ENCODE data around the gene CCDC186. TPM values are rescaled to one million over a fixed set of nuclear protein-coding genes. Genes with fewer than 3 reads are reported as not detected.

CCDC186 gene
- total and polyA plus RNA-seq, 2 of the 13 experiments (the other 11 are each of a cell fraction or from before 2014, with no cell fraction given) = 4.2 to 11.8 TPM

- in situ Hi-C loops (cut with HindIII; ENCODE audit: extremely low pct_ligation_motif_present, low pct_unique_long_range_greater_than_20kb) = no loop called here
- ChIA-PET POLR2A (no interaction called here), CTCF (ENCODE audit: low intra/inter-chr PET ratio, low total read pairs) (no interaction called here)
Observed at GRCh38 chr10:114140036-114140435, 34.0 kb downstream of the CCDC186 start.

More at GRCh38 chr10:114140036-114140435, 34.0 kb downstream of the CCDC186 start:
- 39% methylated on average over 1 of the region's 1 CpG for whole genome bisulfite sequencing (ENCODE audit: low lambda C conversion rate)
- BruUV-seq (replicated peaks) = no TSS peak
- Histone ChIP-seq H3K27me3 (ENCODE audit: control insufficient read depth in 1 of 2, insufficient read depth in 2 of 2, low read length in 2 of 2) (no peaks in the 10 kb centered on the region), H3K9me3 (ENCODE audit: low read length) (no peaks in the 10 kb centered on the region), H3K27ac (ENCODE audit: extremely low read length, insufficient read depth, low read length) (no peak overlapping the region), H3K4me2 (ENCODE audit: low read depth, low read length) (no peak overlapping the region), H4K20me1 (ENCODE audit: insufficient read depth, low read length) (no peaks in the 10 kb centered on the region), H3K9ac (ENCODE audit: insufficient read depth, low read depth, low read length) (no peak overlapping the region), H3K36me3 (replicated peaks in 1 of 2; ENCODE audit: control insufficient read depth in 1 of 2, insufficient read depth in 2 of 2, low read length in 2 of 2) (peaks cover 1 to 36% of the 10 kb centered on the region in 2 experiments; a peak in 2 of 5 replicates), H3K79me2 (ENCODE audit: insufficient read depth, low read length) (no peaks in the 10 kb centered on the region), H3K4me3 (replicated peaks in 1 of 3; ENCODE audit: insufficient read depth in 1 of 3, low read depth in 2 of 3, low read length in 3 of 3) (no peak overlapping the region), H2AFZ (ENCODE audit: low read length) (no peak overlapping the region), H3K4me1 (ENCODE audit: insufficient read depth, low read length) (no peaks in the 10 kb centered on the region)
- no peak for ATAC-seq
- no peak for FAIRE-seq
- TF ChIP-seq RELA (CRISPR knock-in tag; IDR thresholded peaks at IDR 0.05) (no peak), NCOR1 (IDR thresholded peaks at IDR 0.05; ENCODE audit: borderline replicate concordance, low read length) (no peak), ZNF513 (CRISPR knock-in tag; conservative IDR thresholded peaks at IDR 0.05) (no peak), ZNF883 (CRISPR knock-in tag; IDR thresholded peaks at IDR 0.05; ENCODE audit: not compliant biosample characterization) (no peak), KDM4B (CRISPR knock-in tag; IDR thresholded peaks at IDR 0.05) (no peak), NFIB (CRISPR knock-in tag; IDR thresholded peaks at IDR 0.05; ENCODE audit: borderline replicate concordance) (no peak), ZNF282 (IDR thresholded peaks at IDR 0.05; ENCODE audit: partially characterized antibody) (no peak), SP1 (IDR thresholded peaks at IDR 0.05) (no peak), SP1 (CRISPR knock-in tag; IDR thresholded peaks at IDR 0.05) (no peak), ZNF180 (CRISPR knock-in tag; IDR thresholded peaks at IDR 0.05; ENCODE audit: borderline replicate concordance, low read depth) (no peak), ZNF281 (CRISPR knock-in tag; IDR thresholded peaks at IDR 0.05; ENCODE audit: borderline replicate concordance) (no peak), ZBTB38 (CRISPR knock-in tag; IDR thresholded peaks at IDR 0.05) (no peak), PAXIP1 (CRISPR knock-in tag; conservative IDR thresholded peaks at IDR 0.05) (no peak), ZSCAN31 (CRISPR knock-in tag; IDR thresholded peaks at IDR 0.05; ENCODE audit: low read depth) (no peak), ZNF205 (CRISPR knock-in tag; IDR thresholded peaks at IDR 0.05) (no peak), ZNF766 (CRISPR knock-in tag; IDR thresholded peaks at IDR 0.05; ENCODE audit: borderline replicate concordance) (no peak), FLYWCH1 (CRISPR knock-in tag; IDR thresholded peaks at IDR 0.05) (no peak), ZBTB2 (CRISPR knock-in tag; IDR thresholded peaks at IDR 0.05; ENCODE audit: low read depth) (no peak)
- intact Hi-C loops (cut with micrococcal nuclease; ENCODE audit: unreplicated experiment) = no loop called here
- no peak for DNase-seq (ENCODE audit: low spot score)

All from HepG2 (cell line).